H1 (cell line): ENCODE data around the gene IQCK. TPM values are rescaled to one million over a fixed set of nuclear protein-coding genes. Genes with fewer than 3 reads are reported as not detected.

Source experiments
- CTCF ChIA-PET: fragments of 300-600 bp; sonication (Branson Sonifier 250); formaldehyde crosslinking; loops from one replicate; lab custom pipeline; 2021; ENCODE audit not compliant: partially characterized antibody; lab: Charles Lee
- POLR2A ChIA-PET: fragments of 300-600 bp; sonication (Branson Sonifier 250); formaldehyde crosslinking; loops from one replicate; lab custom pipeline; 2021; ENCODE audit warnings: inconsistent platforms; ENCODE audit not compliant: partially characterized antibody; lab: Charles Lee
- DNase-seq, 2 experiments: peaks; one replicate each; pipeline versions ENCODE4 v3.0.0 to v3.0.0-alpha.2; 2010 to 2022; ENCODE audit warnings: low spot score in 2 of 2, low read depth in 1 of 2, mixed read lengths in 1 of 2
- FAIRE-seq: peaks from 2 replicates; lab custom pipeline; 2011; peaks lifted over from hg19 to GRCh38; lab: Jason Lieb, UNC
- H2AFZ ChIP-seq: 2 replicates; pipeline ENCODE4 v1.8.1; 2012; ENCODE audit warnings: low read length, inconsistent platforms
- H2AK5ac ChIP-seq: 2 replicates; pipeline ENCODE4 v1.6.1; 2013; ENCODE audit warnings: low read depth, low read length
- H2BK120ac ChIP-seq: replicated peaks from 2 replicates; pipeline ENCODE3; 2013; ENCODE audit warnings: low read depth, low read length, inconsistent platforms
- H2BK12ac ChIP-seq: 2 replicates; pipeline ENCODE4 v1.6.1; 2013; ENCODE audit warnings: low read depth, low read length
- H2BK15ac ChIP-seq: 2 replicates; pipeline ENCODE4 v1.6.1; 2013; ENCODE audit warnings: low read length
- H2BK20ac ChIP-seq: 2 replicates; pipeline ENCODE4 v1.6.1; 2013; ENCODE audit warnings: low read length
- H2BK5ac ChIP-seq: 2 replicates; pipeline ENCODE4 v1.6.1; 2013; ENCODE audit warnings: low read depth, low read length
- H3K14ac ChIP-seq: 2 replicates; pipeline ENCODE4 v1.6.1; 2013; ENCODE audit warnings: inconsistent platforms; ENCODE audit not compliant: insufficient read length
- H3K18ac ChIP-seq: 2 replicates; pipeline ENCODE4 v1.6.1; 2013; ENCODE audit warnings: low read length; ENCODE audit errors: extremely low read depth
- H3K23ac ChIP-seq: 2 replicates; pipeline ENCODE4 v1.6.1; 2013; ENCODE audit warnings: inconsistent platforms; ENCODE audit not compliant: insufficient read length
- H3K23me2 ChIP-seq: 2 replicates; pipeline ENCODE4 v1.6.1; 2013; ENCODE audit warnings: low read depth, low read length
- H3K27ac ChIP-seq: 2 replicates; pipeline ENCODE4 v1.6.1; 2011; ENCODE audit warnings: low read depth, low read length, inconsistent platforms
- H3K27me3 ChIP-seq, 4 experiments: replicated peaks in 1 of 4; 1 replicate in 1 of 4; 2 replicates in 3 of 4; pipeline versions ENCODE4 v1.6.1 to v1.8.1; 2011 to 2013; ENCODE audit warnings: low read length in 3 of 4, mild to moderate bottlenecking in 3 of 4, inconsistent platforms in 2 of 4, mixed read lengths in 2 of 4, moderate library complexity in 1 of 4; ENCODE audit not compliant: control insufficient read depth in 3 of 4, insufficient read depth in 3 of 4; ENCODE audit errors: extremely low read depth in 1 of 4
- H3K36me3 ChIP-seq, 4 experiments: 2 replicates each; pipeline versions ENCODE4 v1.6.1 to v1.8.1; 2011 to 2013; ENCODE audit warnings: mild to moderate bottlenecking in 4 of 4, low read length in 3 of 4, moderate library complexity in 2 of 4, control low read depth in 1 of 4, inconsistent platforms in 1 of 4; ENCODE audit not compliant: insufficient read depth in 4 of 4, control insufficient read depth in 2 of 4
- H3K4ac ChIP-seq: replicated peaks from 2 replicates; pipeline ENCODE3; 2013; ENCODE audit warnings: low read length, low read depth, mixed read lengths, inconsistent platforms; ENCODE audit not compliant: insufficient read length
- H3K4me1 ChIP-seq, 4 experiments: replicated peaks in 1 of 4; 1 replicate in 1 of 4; 2 replicates in 3 of 4; pipeline versions ENCODE4 v1.6.1 to v1.8.1; 2011 to 2013; ENCODE audit warnings: low read length in 3 of 4, inconsistent platforms in 2 of 4, mixed read lengths in 1 of 4; ENCODE audit not compliant: insufficient read depth in 4 of 4, control insufficient read depth in 3 of 4
- H3K4me2 ChIP-seq, 2 experiments: 2 replicates each; pipeline versions ENCODE4 v1.6.1 to v1.8.1; 2011 to 2013; ENCODE audit warnings: low read depth in 2 of 2, low read length in 2 of 2, control low read depth in 1 of 2, inconsistent platforms in 1 of 2, mild to moderate bottlenecking in 1 of 2; ENCODE audit not compliant: insufficient read depth in 1 of 2
- H3K4me3 ChIP-seq, 4 experiments: fragments of 200-600, 300-600 bp in 1 of 4; sonication (generic), shearing (Covaris generic), sonication (Bioruptor Twin) in 1 of 4; 2 replicates each; pipeline versions ENCODE4 v1.5.1 to v1.8.1; 2011 to 2016; ENCODE audit warnings: low read length in 4 of 4, low read depth in 3 of 4, control low read depth in 2 of 4, inconsistent platforms in 2 of 4, mild to moderate bottlenecking in 2 of 4, mixed read lengths in 1 of 4, moderate library complexity in 1 of 4; ENCODE audit not compliant: insufficient read depth in 2 of 4; ENCODE audit errors: extremely low read depth in 1 of 4
- H3K56ac ChIP-seq: replicated peaks from 2 replicates; pipeline ENCODE3; 2013; ENCODE audit warnings: low read depth, mild to moderate bottlenecking, mixed read lengths, low read length, inconsistent platforms; ENCODE audit not compliant: insufficient read length
- H3K79me1 ChIP-seq: 2 replicates; pipeline ENCODE4 v1.6.1; 2013; ENCODE audit warnings: low read depth, low read length, control low read depth
- H3K79me2 ChIP-seq, 2 experiments: 2 replicates each; pipeline versions ENCODE4 v1.6.1 to v1.8.1; 2012 to 2013; ENCODE audit warnings: low read length in 2 of 2, mild to moderate bottlenecking in 2 of 2, inconsistent platforms in 1 of 2; ENCODE audit not compliant: insufficient read depth in 2 of 2, control insufficient read depth in 1 of 2
- H3K9ac ChIP-seq, 4 experiments: replicated peaks in 1 of 4; 1 replicate in 1 of 4; 2 replicates in 3 of 4; pipeline versions ENCODE4 v1.6.1 to v1.8.1; 2011 to 2013; ENCODE audit warnings: low read depth in 3 of 4, low read length in 3 of 4, control low read depth in 2 of 4, mild to moderate bottlenecking in 2 of 4, moderate library complexity in 2 of 4, inconsistent platforms in 1 of 4; ENCODE audit errors: extremely low read depth in 1 of 4
- H3K9me3 ChIP-seq, 2 experiments: 2 replicates each; pipeline versions ENCODE4 v1.6.1 to v1.8.1; 2012 to 2013; ENCODE audit warnings: mild to moderate bottlenecking in 2 of 2, moderate library complexity in 2 of 2, control low read depth in 1 of 2, inconsistent platforms in 1 of 2, low read depth in 1 of 2, low read length in 1 of 2, mixed read lengths in 1 of 2; ENCODE audit not compliant: insufficient read depth in 2 of 2
- H4K20me1 ChIP-seq, 2 experiments: replicated peaks in 1 of 2; 2 replicates each; pipeline versions ENCODE3 to v1.8.1; 2011 to 2013; ENCODE audit warnings: inconsistent platforms in 2 of 2, low read length in 2 of 2, mild to moderate bottlenecking in 1 of 2; ENCODE audit not compliant: insufficient read depth in 2 of 2, control insufficient read depth in 1 of 2
- H4K5ac ChIP-seq: 2 replicates; pipeline ENCODE4 v1.6.1; 2013; ENCODE audit warnings: low read length, low read depth, mixed read lengths, inconsistent platforms; ENCODE audit not compliant: insufficient read length
- H4K8ac ChIP-seq: 2 replicates; pipeline ENCODE4 v1.8.0; 2013; ENCODE audit warnings: mild to moderate bottlenecking, moderate library complexity, low read length, inconsistent platforms; ENCODE audit not compliant: insufficient read depth; ENCODE audit errors: extremely low read depth
- H4K91ac ChIP-seq: replicated peaks from 2 replicates; pipeline ENCODE3; 2013; ENCODE audit warnings: low read length, mixed read lengths, inconsistent platforms; ENCODE audit not compliant: insufficient read length
- ZNF274 ChIP-seq: IDR thresholded peaks from 2 replicates; pipeline ENCODE4 v1.7.0; 2012; ENCODE audit warnings: low read length, borderline replicate concordance; ENCODE audit errors: extremely low read depth
- WGBS, 2 experiments: shearing (Covaris generic) in 1 of 2; methylation state at CpG; one replicate each; pipeline versions ENCODE4 v1.1.6 to v1.1.7; 2013 to 2015; ENCODE audit warnings: low lambda C conversion rate in 2 of 2, mixed read lengths in 2 of 2, inconsistent platforms in 1 of 2, low coverage in 1 of 2, missing lambda C conversion rate in 1 of 2; ENCODE audit not compliant: insufficient replicate concordance in 2 of 2, insufficient coverage in 1 of 2, insufficient read length in 1 of 2; ENCODE audit errors: extremely low coverage in 1 of 2, missing lambda C conversion rate in 1 of 2; 5-methylcytosine and 5-hydroxymethylcytosine counted together
- polyA plus RNA-seq, 7 experiments: library from polyadenylated mRNA; depleted of rRNA in 3 of 7; stranded (reverse) in 5 of 7; unstranded in 2 of 7; fragments of >200 nt in 5 of 7; fragments of 200-250 nt in 2 of 7; gene quantifications; 1 replicate in 5 of 7; 2 replicates in 1 of 7; 4 replicates in 1 of 7; pipeline versions ENCODE4 v1.2.1 to v1.2.3, GENCODE V29; 2011 to 2013; ENCODE audit warnings: missing spikeins in 2 of 7, mixed read lengths in 2 of 7
- total RNA-seq: library from RNA; stranded (reverse); fragmentation: NEBNext Ultra II Directional; extraction: Animal tissue kit (Norgen Biotek cat#: 25700); gene quantifications from 2 replicates; pipeline ENCODE4 v1.2.1, GENCODE V29; 2021

The IQCK gene
- total and polyA plus RNA-seq, 2 of the 8 experiments (the other 6 are each of a cell fraction or from before 2014, with no cell fraction given), result 6.2 to 9.3 TPM

DNA sequence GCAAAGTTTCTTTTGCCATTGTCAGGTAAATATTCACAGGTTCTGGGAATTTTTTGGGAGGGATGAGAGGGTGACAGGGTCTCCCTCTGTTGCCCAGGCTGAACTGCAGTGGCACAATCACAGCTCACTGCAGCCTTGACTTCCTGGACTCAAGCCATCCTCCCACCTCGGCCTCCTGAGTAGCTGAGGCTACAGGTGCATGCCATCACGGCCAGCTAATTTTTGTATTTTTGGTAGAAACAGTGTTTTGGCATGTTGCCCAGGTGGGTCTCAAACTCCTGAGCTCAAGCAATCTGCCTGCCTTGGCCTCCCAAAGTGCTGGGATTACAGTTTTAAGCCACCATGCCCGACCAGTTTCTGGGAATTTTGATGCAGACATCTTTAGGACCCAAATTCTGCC is 53.0 kb downstream of the IQCK start:
- no peak overlapping the region for H3K4me2 ChIP-seq
- no peak overlapping the region for H4K91ac ChIP-seq
- H2BK12ac ChIP-seq, result no peak overlapping the region
- H3K79me2 ChIP-seq, result no peaks in the 10 kb centered on the region
- H3K23me2 ChIP-seq, result 0 out of 2 replicates have a peak, but pooled peaks cover 3% of the 10 kb centered on the region
- H2AK5ac ChIP-seq, result no peak overlapping the region
- no peak for DNase-seq
- no peak overlapping the region for H2BK20ac ChIP-seq
- H3K36me3 ChIP-seq, result no peaks in the 10 kb centered on the region
- no peaks in the 10 kb centered on the region for H3K79me1 ChIP-seq
- ChIA-PET POLR2A (no interaction called here), CTCF (interaction anchor here (1.1 kb wide), 1 partner anchor 10 kb away, joined by 3 read pairs; no protein-coding TSS in a partner anchor)
- 86% methylated on average over 3 of the region's 3 CpGs; no CpG with 5 or more reads in 1 of the 2 experiments for WGBS, 2 experiments
- peaks cover 0 to 4% (median 3%) of the 10 kb centered on the region in 4 experiments; a peak in 3 of 7 replicates for H3K4me1 ChIP-seq
- no peak overlapping the region for H4K5ac ChIP-seq
- H2BK15ac ChIP-seq, result no peak overlapping the region
- no peak overlapping the region for H3K27ac ChIP-seq
- no peak overlapping the region for H2BK5ac ChIP-seq
- no peaks in the 10 kb centered on the region for H4K20me1 ChIP-seq
- no peak overlapping the region for H4K8ac ChIP-seq
- H3K56ac ChIP-seq, result no peak overlapping the region
- no peak for FAIRE-seq
- no peak overlapping the region for H2AFZ ChIP-seq
- H3K27me3 ChIP-seq, result no peaks in the 10 kb centered on the region
- no peak overlapping the region for H2BK120ac ChIP-seq
- H3K4ac ChIP-seq, result no peak overlapping the region
- H3K14ac ChIP-seq, result no peak overlapping the region
- H3K23ac ChIP-seq, result no peak overlapping the region
- H3K9me3 ChIP-seq, result peaks cover 5 to 7% of the 10 kb centered on the region in 2 experiments; a peak in 3 of 4 replicates
- H3K9ac ChIP-seq, result no peak overlapping the region
- H3K4me3 ChIP-seq, result no peak overlapping the region
- no peak overlapping the region for H3K18ac ChIP-seq
- no peak for TF ChIP-seq ZNF274
